ENCODE results near the gene BAHCC1. TPM values are rescaled to one million over a fixed set of nuclear protein-coding genes. Genes with fewer than 3 reads are reported as not detected.

Gene BAHCC1
- total RNA-seq, 1 experiment from 2014 or later, result 11.9 TPM

- in situ Hi-C loops (cut with HindIII; ENCODE audit: low pct_unique_long_range_greater_than_20kb, low sequenced_read_pairs), result no loop called here
- no peak for DNase-seq (ENCODE audit: low read depth)
Measured at GRCh38 chr17:81510785-81511553, 115.7 kb downstream of the BAHCC1 start.

GRCh38 chr17:81511554-81511803, 116.2 kb downstream of the BAHCC1 start:
- in situ Hi-C loops (cut with HindIII; ENCODE audit: low pct_unique_long_range_greater_than_20kb, low sequenced_read_pairs), result no loop called here
- DNase-seq (ENCODE audit: low read depth), result no peak

- DNase-seq (ENCODE audit: low read depth), result no peak
- in situ Hi-C loops (cut with HindIII; ENCODE audit: low pct_unique_long_range_greater_than_20kb, low sequenced_read_pairs), result no loop called here
Measured at GRCh38 chr17:81511804-81512561, 116.7 kb downstream of the BAHCC1 start.

GRCh38 chr17:81512562-81513371, 117.5 kb downstream of the BAHCC1 start, which contains the start of gene ACTG1:
ACTG1 (minus strand) TSS chr17:81512799; CDS start chr17:81512354, 445 bp downstream.
- DNase-seq (ENCODE audit: low read depth), result peak; percentile 86
- in situ Hi-C loops (cut with HindIII; ENCODE audit: low pct_unique_long_range_greater_than_20kb, low sequenced_read_pairs), result no loop called here

GRCh38 chr17:81513372-81513752, 118.1 kb downstream of the BAHCC1 start:
- peak; percentile 67 for DNase-seq (ENCODE audit: low read depth)
- in situ Hi-C loops (cut with HindIII; ENCODE audit: low pct_unique_long_range_greater_than_20kb, low sequenced_read_pairs), result no loop called here

- in situ Hi-C loops (cut with HindIII; ENCODE audit: low pct_unique_long_range_greater_than_20kb, low sequenced_read_pairs), result no loop called here
- no peak for DNase-seq (ENCODE audit: low read depth)
Measured at GRCh38 chr17:81513753-81514488, 118.7 kb downstream of the BAHCC1 start.

- in situ Hi-C loops (cut with HindIII; ENCODE audit: low pct_unique_long_range_greater_than_20kb, low sequenced_read_pairs), result no loop called here
- DNase-seq (ENCODE audit: low read depth), result no peak
Measured at GRCh38 chr17:81514489-81514738, 119.2 kb downstream of the BAHCC1 start.

- in situ Hi-C loops (cut with HindIII; ENCODE audit: low pct_unique_long_range_greater_than_20kb, low sequenced_read_pairs), result no loop called here
- DNase-seq (ENCODE audit: low read depth), result peak; percentile 75
Measured at GRCh38 chr17:81514739-81515529, 119.7 kb downstream of the BAHCC1 start.

GRCh38 chr17:81515530-81516041, 120.3 kb downstream of the BAHCC1 start:
- in situ Hi-C loops (cut with HindIII; ENCODE audit: low pct_unique_long_range_greater_than_20kb, low sequenced_read_pairs), result no loop called here
- DNase-seq (ENCODE audit: low read depth), result no peak

Other genes with a start within 250 kb of the BAHCC1 start
- gene PVALEF, start 229.9 kb upstream of the BAHCC1 start, total RNA-seq (2014; rRNA removed; shearing (Covaris generic); ENCODE audit: low replicate concordance), result not detected in 2 replicates
- 0.09 and 2.1 TPM in 2 replicates for gene AATK, start 229.2 kb upstream of the BAHCC1 start, total RNA-seq (2014; rRNA removed; shearing (Covaris generic); ENCODE audit: low replicate concordance)
- 15.3 and 22.3 TPM in 2 replicates for gene CEP131, start 172.5 kb upstream of the BAHCC1 start, total RNA-seq (2014; rRNA removed; shearing (Covaris generic); ENCODE audit: low replicate concordance)
- gene TEPSIN, start 156.4 kb upstream of the BAHCC1 start, total RNA-seq (2014; rRNA removed; shearing (Covaris generic); ENCODE audit: low replicate concordance), result 6.8 and 7.2 TPM in 2 replicates
- 158 and 172 TPM in 2 replicates for gene NDUFAF8, start 156.1 kb upstream of the BAHCC1 start, total RNA-seq (2014; rRNA removed; shearing (Covaris generic); ENCODE audit: low replicate concordance)
- 77.3 and 85.2 TPM in 2 replicates for gene SLC38A10, start 100.2 kb upstream of the BAHCC1 start, total RNA-seq (2014; rRNA removed; shearing (Covaris generic); ENCODE audit: low replicate concordance)
- 3,719 and 3,770 TPM in 2 replicates for gene ACTG1, start 117.3 kb downstream of the BAHCC1 start, total RNA-seq (2014; rRNA removed; shearing (Covaris generic); ENCODE audit: low replicate concordance)
- 0.37 and 1.6 TPM in 2 replicates for gene FSCN2, start 132.9 kb downstream of the BAHCC1 start, total RNA-seq (2014; rRNA removed; shearing (Covaris generic); ENCODE audit: low replicate concordance)
- 40.5 and 41.5 TPM in 2 replicates for gene FAAP100, start 156.9 kb downstream of the BAHCC1 start, total RNA-seq (2014; rRNA removed; shearing (Covaris generic); ENCODE audit: low replicate concordance)
- gene NPLOC4, start 241.7 kb downstream of the BAHCC1 start, total RNA-seq (2014; rRNA removed; shearing (Covaris generic); ENCODE audit: low replicate concordance), result 79.9 and 88.1 TPM in 2 replicates
- gene TSPAN10, start 241.7 kb downstream of the BAHCC1 start, total RNA-seq (2014; rRNA removed; shearing (Covaris generic); ENCODE audit: low replicate concordance), result 9.6 and 18.9 TPM in 2 replicates

All from Caki2 (cell line).